HAP-1 (cell line): ENCODE results near the gene CENPE.

ENCODE experiments used
- DNase-seq, 2 experiments: peaks; one replicate each; pipeline ENCODE4 v3.0.0-alpha.2; 2016 to 2020; ENCODE audit warnings: low spot score in 2 of 2
- H3K27me3 ChIP-seq: fragments of 250-450 bp; sonication (Bioruptor Pico); 2 replicates; pipeline ENCODE4 v1.5.1; 2020; ENCODE audit warnings: low read depth, mild to moderate bottlenecking, moderate library complexity
- H3K36me3 ChIP-seq: fragments of 250-450 bp; sonication (Bioruptor Pico); replicated peaks from 2 replicates; pipeline ENCODE4 v1.5.1; 2020; ENCODE audit warnings: mild to moderate bottlenecking
- H3K4me1 ChIP-seq: fragments of 250-450 bp; sonication (Bioruptor Pico); 2 replicates; pipeline ENCODE4 v1.5.1; 2020; ENCODE audit warnings: mild to moderate bottlenecking
- H3K4me3 ChIP-seq: fragments of 250-450 bp; sonication (Bioruptor Pico); 2 replicates; pipeline ENCODE4 v1.5.1; 2020; ENCODE audit warnings: mild to moderate bottlenecking, moderate library complexity
- H3K9me3 ChIP-seq: fragments of 250-450 bp; sonication (Bioruptor Pico); 2 replicates; pipeline ENCODE4 v1.5.1; 2020; ENCODE audit warnings: mild to moderate bottlenecking, moderate library complexity
- in situ Hi-C: fragments of 300-500 bp; cut with MboI; formaldehyde crosslinking; loops from 3 replicates; pipeline ENCODE4 v1.14.3; 2020; ENCODE audit warnings: low sequenced_read_pairs, inconsistent platforms, mixed read lengths

The CENPE gene

DNA sequence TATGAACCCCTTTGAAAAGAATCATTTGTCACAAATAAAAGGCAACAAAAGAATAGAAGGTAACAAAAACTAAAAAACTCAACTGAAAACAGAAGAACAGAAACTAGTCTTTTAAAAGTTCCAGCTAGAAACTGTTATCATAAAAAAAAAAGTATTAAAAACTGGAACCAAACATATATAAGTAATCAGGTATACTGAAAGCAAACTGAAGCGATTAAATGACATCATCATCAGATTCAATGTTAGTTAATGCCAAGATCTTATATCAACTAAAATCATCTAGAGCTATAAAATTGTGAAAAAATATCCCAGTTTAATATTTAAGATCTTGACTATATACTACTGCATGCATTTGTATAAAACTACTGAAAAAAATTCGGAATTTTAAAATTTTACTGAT is 36.0 kb downstream of the CENPE start:
- no peak for DNase-seq
- in situ Hi-C loops, result no loop called here
- no peaks in the 10 kb centered on the region for H3K27me3 ChIP-seq
- H3K36me3 ChIP-seq, result peaks cover 45% of the 10 kb centered on the region
- no peak overlapping the region for H3K4me3 ChIP-seq
- no peaks in the 10 kb centered on the region for H3K4me1 ChIP-seq
- H3K9me3 ChIP-seq, result no peaks in the 10 kb centered on the region

DNA sequence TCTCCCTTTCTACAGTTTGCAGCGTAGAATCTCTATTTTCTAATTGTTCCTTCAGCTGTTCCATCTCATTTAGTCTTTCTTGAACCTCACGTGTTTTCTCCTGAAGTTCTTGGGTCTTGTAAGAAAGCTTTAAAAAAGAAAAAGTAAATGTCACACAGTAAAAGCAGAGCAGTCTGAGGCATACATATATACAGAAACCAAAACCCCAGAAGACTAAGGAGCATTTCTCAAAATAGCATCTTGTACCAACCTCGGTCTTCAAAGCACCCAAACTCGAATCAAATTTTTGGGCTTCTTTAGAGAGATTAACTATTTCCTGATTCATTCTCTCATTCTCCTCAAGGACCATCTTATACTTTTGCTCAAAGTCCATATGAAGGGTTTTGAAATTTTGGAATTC is 39.4 kb downstream of the CENPE start:
- H3K4me1 ChIP-seq, result no peaks in the 10 kb centered on the region
- in situ Hi-C loops, result no loop called here
- peaks cover 57% of the 10 kb centered on the region for H3K36me3 ChIP-seq

DNA sequence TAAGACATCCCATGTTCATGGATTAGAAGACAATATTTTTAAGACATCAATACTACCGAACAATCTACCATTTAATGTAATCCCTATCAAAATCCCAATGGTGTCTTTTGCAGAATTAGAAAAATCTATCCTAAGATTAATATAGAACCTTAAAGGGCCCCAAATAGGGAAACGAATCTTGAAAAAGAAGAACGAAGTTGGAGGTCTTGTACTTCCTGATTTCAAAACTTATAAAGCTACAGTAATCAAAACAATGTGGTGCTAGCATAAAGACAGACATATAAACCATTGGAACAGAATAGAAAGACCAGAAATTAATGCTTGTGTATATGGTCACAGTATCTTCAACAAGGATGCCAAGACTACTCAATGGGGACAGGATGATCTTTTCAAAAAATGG is 42.0 kb downstream of the CENPE start:
- Histone ChIP-seq H3K4me3 (no peak overlapping the region), H3K9me3 (no peaks in the 10 kb centered on the region), H3K27me3 (no peaks in the 10 kb centered on the region), H3K4me1 (no peaks in the 10 kb centered on the region), H3K36me3 (peaks cover 53% of the 10 kb centered on the region)
- in situ Hi-C loops, result no loop called here
- no peak for DNase-seq

More for the DNA sequence above, 39.4 kb downstream of the CENPE start:
- H3K27me3 ChIP-seq, result no peaks in the 10 kb centered on the region
- DNase-seq, result no peak
- no peaks in the 10 kb centered on the region for H3K9me3 ChIP-seq
- no peak overlapping the region for H3K4me3 ChIP-seq

DNA sequence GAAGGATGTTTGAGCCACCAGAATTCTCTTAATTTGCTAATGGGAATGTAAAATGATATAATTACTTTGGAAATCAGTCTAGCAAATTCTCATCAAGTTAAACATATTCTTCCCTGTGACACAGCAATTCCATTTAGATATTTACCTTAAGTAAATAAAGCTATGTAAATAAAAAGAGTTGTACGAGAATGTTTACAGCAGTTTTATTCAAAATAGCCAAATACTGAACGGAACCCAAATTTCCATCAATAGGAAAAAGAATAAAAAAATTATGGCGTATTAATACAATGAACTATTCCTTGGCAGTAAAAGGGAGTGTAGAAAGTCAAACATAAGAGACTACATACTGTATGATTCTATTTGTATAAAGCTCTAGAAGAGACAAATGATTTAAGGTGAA is 45.8 kb downstream of the CENPE start:
- no peaks in the 10 kb centered on the region for H3K4me1 ChIP-seq
- in situ Hi-C loops, result no loop called here
- DNase-seq, result no peak
- H3K27me3 ChIP-seq, result no peaks in the 10 kb centered on the region
- H3K4me3 ChIP-seq, result no peak overlapping the region
- H3K9me3 ChIP-seq, result no peaks in the 10 kb centered on the region
- peaks cover 56% of the 10 kb centered on the region for H3K36me3 ChIP-seq

DNA sequence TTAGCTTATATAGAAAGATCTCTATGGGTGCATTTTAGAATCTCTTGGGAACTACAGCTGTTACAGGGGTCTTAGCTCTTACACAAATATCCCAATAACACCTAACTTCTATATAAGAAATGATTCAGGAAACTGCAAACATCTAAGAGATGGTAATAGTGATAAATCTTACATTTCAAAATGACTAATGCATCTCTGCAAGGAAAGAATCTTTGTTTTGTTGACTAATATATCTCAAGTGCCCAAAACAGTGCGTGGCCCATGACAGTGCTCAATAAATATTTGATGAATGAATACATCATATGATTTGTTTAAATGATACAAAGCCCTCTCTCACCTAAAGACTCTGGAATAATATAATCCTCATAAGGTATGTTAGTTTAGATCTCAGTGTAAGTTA is 47.5 kb downstream of the CENPE start:
- no peak for DNase-seq
- in situ Hi-C loops, result no loop called here
- Histone ChIP-seq H3K36me3 (peaks cover 53% of the 10 kb centered on the region), H3K4me1 (no peaks in the 10 kb centered on the region), H3K4me3 (no peak overlapping the region), H3K27me3 (no peaks in the 10 kb centered on the region), H3K9me3 (no peaks in the 10 kb centered on the region)

DNA sequence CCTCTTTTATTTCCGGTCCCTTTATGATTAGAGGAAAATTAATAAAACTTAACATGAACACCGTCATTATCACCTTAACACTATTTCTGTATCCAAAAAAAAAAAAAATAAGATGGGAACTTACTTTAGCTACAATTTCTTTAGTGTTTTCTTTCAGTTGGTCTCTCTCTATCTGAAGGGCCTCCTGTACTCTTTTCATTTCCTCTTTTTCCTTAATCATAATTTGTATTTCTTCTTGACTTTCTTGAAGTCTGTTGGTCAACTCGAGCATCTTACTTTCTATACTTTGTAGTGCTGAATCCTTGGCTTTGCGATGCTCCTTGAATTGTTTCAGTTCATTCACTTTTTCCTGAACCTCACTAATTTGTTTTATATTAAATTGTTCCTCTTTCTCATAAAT is 53.2 kb downstream of the CENPE start:
- H3K36me3 ChIP-seq, result peaks cover 85% of the 10 kb centered on the region
- in situ Hi-C loops, result no loop called here
- no peaks in the 10 kb centered on the region for H3K4me1 ChIP-seq

DNA sequence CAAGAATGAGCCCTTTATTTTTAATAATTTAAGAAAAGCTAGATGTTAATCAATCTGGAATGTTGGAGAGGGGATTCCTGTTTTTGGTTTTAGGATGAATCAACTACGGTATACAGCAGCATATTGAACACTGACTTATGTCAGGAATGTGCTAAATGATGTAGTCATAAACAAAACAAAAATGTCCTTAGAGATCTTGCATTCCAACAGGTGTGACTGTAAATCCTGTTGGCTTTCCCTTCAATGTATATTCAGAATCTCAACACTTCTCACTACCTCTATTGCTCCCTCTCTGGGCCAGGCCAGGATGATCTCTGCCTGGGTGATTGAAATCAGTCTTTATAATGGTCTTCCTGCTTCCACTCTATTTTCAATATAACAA is 60.7 kb downstream of the CENPE start:
- no peaks in the 10 kb centered on the region for H3K4me1 ChIP-seq
- no peaks in the 10 kb centered on the region for H3K9me3 ChIP-seq
- in situ Hi-C loops, result no loop called here
- DNase-seq, result no peak
- peaks cover 77% of the 10 kb centered on the region for H3K36me3 ChIP-seq
- H3K4me3 ChIP-seq, result no peak overlapping the region
- H3K27me3 ChIP-seq, result no peaks in the 10 kb centered on the region

More for the DNA sequence above, 53.2 kb downstream of the CENPE start:
- Histone ChIP-seq H3K4me3 (no peak overlapping the region), H3K9me3 (no peaks in the 10 kb centered on the region), H3K27me3 (no peaks in the 10 kb centered on the region)
- no peak for DNase-seq

DNA sequence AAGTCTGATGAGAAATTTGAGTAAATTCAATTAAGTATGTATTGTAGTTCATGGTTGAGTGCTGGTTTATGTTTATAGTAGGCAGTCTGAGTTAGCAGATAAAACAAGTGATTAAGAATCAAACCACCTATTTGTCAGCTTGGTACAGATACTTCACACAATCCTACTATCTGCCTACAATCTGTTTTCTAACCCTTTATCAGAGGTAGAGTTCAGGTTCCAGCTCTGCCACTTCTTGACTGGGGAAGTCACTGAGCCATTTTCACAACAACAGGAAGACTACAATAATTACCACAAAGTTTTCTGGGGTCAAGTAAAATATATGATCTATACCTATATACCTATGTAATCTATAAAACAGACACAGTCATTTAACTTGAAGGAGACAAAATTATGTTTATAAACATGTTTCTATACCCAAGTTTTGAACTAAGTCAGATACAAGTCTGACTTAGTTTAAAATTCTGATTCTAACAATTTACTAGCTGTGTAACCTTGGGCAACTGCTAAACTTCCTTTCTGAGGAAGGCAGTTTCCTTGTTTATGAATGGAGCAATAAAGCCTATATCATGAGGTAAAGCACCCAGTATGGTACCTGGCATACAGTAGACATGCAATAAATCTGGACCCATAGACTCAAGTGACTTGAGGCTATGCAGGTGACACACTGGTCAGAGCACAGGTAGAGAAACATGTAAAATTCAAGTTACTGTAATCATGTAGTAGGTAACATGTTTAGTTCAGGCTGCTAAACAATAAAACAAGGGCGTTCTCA is 61.3 kb downstream of the CENPE start:
- peaks cover 71% of the 10 kb centered on the region for H3K36me3 ChIP-seq

DNA sequence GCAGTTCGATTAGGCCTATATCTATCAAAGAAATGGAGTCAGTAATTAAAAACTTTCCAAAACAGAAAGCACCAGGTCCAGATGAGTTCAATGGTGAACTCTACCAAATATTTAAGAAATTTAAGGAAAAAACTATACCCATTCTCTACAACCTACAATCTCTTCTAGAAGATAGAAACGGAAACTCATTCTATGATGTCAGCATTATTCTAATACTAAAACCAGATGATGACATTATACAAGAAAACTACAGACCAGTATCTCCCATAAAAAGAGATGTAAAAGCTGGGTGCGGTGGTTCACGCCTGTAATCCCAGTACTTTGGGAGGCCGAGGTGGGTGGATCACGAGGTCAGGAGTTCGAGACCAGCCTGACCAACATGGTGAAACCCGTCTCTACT is 69.0 kb downstream of the CENPE start:
- no peak overlapping the region for H3K4me3 ChIP-seq
- no peaks in the 10 kb centered on the region for H3K27me3 ChIP-seq
- DNase-seq, result no peak
- no peaks in the 10 kb centered on the region for H3K9me3 ChIP-seq
- peaks cover 39% of the 10 kb centered on the region for H3K36me3 ChIP-seq
- in situ Hi-C loops, result no loop called here
- no peaks in the 10 kb centered on the region for H3K4me1 ChIP-seq

More for the DNA sequence above, 61.3 kb downstream of the CENPE start:
- DNase-seq, result no peak
- in situ Hi-C loops, result no loop called here
- Histone ChIP-seq H3K27me3 (no peaks in the 10 kb centered on the region), H3K4me3 (no peak overlapping the region), H3K9me3 (no peaks in the 10 kb centered on the region), H3K4me1 (no peaks in the 10 kb centered on the region)

DNA sequence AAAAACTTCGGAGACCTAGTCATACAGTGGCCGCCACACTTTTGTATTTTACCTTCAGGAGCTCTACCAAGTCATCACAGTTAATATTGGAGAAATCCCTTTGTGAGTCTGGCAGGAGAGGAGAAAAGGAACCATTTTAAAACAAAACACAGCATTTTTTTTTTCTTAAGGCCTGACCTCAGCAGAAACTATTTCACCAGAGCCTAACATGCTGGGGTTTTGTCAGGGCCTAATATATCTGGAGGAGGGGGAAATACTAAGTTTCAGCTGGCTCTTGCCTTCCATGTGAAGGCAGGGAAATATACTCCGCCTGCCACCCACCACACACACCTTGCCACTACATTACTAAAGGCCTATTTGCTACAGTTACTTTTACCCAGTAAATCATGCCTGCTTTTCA is 72.0 kb downstream of the CENPE start:
- no peaks in the 10 kb centered on the region for H3K27me3 ChIP-seq
- no peak overlapping the region for H3K4me3 ChIP-seq
- in situ Hi-C loops, result no loop called here
- H3K9me3 ChIP-seq, result no peaks in the 10 kb centered on the region
- peaks cover 40% of the 10 kb centered on the region for H3K36me3 ChIP-seq
- H3K4me1 ChIP-seq, result no peaks in the 10 kb centered on the region
- no peak for DNase-seq

DNA sequence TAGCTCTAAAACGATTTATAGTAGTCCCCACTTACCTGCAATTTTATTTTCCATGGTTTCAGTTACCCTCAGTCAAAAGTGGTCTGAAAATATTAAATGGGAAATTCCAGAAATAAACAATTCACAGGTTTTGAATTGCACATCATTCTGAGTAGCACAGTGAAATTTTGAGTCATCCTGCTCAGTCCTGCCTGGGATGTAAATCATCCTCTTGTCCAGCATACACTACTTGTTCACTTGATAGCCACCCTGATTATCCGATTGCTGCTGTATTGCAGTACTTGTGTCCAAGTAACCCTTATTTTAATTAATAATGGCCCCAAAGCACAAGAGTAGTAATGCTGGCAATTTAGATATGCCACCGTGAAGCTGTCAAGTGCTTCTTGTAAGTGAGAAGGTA is 75.0 kb downstream of the CENPE start:
- DNase-seq, result no peak
- no peaks in the 10 kb centered on the region for H3K9me3 ChIP-seq
- H3K4me1 ChIP-seq, result no peaks in the 10 kb centered on the region
- H3K27me3 ChIP-seq, result no peaks in the 10 kb centered on the region
- in situ Hi-C loops, result no loop called here
- H3K36me3 ChIP-seq, result peaks cover 30% of the 10 kb centered on the region
- no peak overlapping the region for H3K4me3 ChIP-seq

DNA sequence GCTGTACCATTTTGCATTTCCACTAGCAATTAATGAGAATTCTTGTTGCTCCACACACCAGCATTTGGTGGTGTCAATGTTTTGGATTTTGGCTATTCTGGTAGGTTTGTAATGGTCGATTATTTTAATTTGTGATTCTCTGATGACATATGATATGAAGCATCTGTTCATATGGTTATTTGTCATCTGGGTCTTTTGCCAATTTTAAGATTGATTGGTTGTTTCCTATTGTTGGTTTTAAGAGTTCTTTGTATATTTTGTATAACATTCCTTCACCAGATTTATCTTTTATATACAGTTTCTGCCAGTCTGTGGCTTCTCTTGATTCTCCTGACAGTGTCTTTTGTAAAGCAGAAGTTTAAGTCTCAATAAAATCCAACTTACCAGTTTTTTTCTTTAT is 80.0 kb downstream of the CENPE start:
- in situ Hi-C loops, result no loop called here
- Histone ChIP-seq H3K9me3 (no peaks in the 10 kb centered on the region), H3K4me3 (no peak overlapping the region), H3K27me3 (no peaks in the 10 kb centered on the region), H3K4me1 (no peaks in the 10 kb centered on the region), H3K36me3 (peaks cover 20% of the 10 kb centered on the region)
- no peak for DNase-seq

DNA sequence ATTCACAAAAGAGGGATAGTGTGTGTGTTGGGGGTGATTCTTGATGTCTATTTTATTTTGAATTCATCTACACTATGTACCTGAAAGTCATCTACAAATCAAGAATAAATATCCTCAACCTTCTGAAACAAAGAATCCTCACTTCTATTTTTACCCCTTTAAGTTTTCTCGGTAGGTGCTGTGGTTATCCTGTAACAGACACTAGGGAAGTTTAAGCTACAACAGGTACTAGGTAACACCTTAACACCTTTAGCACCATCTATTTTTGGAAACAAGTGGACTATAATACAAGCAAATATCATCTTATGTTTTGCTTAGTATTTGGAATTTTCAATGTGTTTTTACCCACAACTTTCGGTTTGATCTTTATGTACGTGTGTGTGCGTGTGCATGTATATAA is 86.5 kb downstream of the CENPE start:
- H3K27me3 ChIP-seq, result no peaks in the 10 kb centered on the region
- in situ Hi-C loops, result no loop called here
- DNase-seq, result no peak
- H3K9me3 ChIP-seq, result no peaks in the 10 kb centered on the region
- H3K36me3 ChIP-seq, result peaks cover 42% of the 10 kb centered on the region
- H3K4me1 ChIP-seq, result no peaks in the 10 kb centered on the region
- H3K4me3 ChIP-seq, result no peak overlapping the region

DNA sequence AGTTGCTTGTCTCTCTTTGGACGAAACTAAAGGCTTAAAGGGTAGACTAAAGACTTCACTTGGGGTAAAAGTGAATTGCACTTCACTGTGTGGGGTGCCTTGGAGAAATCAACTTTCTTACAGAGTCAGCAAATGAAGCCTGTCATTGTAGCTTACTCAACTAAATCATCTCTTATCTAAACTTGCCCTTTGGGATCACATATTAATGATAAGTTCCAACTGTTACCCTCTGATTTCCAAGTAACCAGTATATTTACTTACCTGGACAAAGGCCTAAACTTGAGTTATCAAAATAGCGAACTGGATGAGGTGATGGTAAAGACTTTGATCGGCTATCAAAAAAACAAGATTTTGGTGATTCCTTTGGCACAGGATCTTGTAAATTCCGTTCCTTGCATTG is 89.6 kb downstream of the CENPE start:
- no peak for DNase-seq
- peaks cover 45% of the 10 kb centered on the region for H3K36me3 ChIP-seq
- no peak overlapping the region for H3K4me3 ChIP-seq
- no peaks in the 10 kb centered on the region for H3K4me1 ChIP-seq
- no peaks in the 10 kb centered on the region for H3K9me3 ChIP-seq
- H3K27me3 ChIP-seq, result no peaks in the 10 kb centered on the region
- in situ Hi-C loops, result no loop called here
